GM23338 (cell line): ENCODE results near the gene ADAM17. TPM values are rescaled to one million over a fixed set of nuclear protein-coding genes. Genes with fewer than 3 reads are reported as not detected.
A peak's percentile ranks its signal among the peaks of the same experiment; 100 is the strongest.

Experiments used
- ATAC-seq: fragments of 200-7000 bp; cut with Tn5 transposase; 3 replicates; pipeline ENCODE4 v1.9.1; 2020
- DNase-seq: peaks from one replicate; pipeline ENCODE4 v3.0.0-alpha.2; 2015; ENCODE audit warnings: low spot score
- H2AFZ ChIP-seq: fragments of 200-600 bp; sonication (generic); 2 replicates; pipeline ENCODE4 v1.8.0; 2016; ENCODE audit warnings: antibody characterized with exemption, mild to moderate bottlenecking, moderate library complexity
- H3F3A ChIP-seq: fragments of 200-600 bp; sonication (generic); replicated peaks from 2 replicates; pipeline ENCODE4 v1.8.0; 2017; ENCODE audit warnings: antibody characterized with exemption, mixed run types, low read depth
- H3K27ac ChIP-seq: fragments of 200-600 bp; sonication (generic); 2 replicates; pipeline ENCODE4 v1.6.1; 2016; ENCODE audit warnings: low read depth
- H3K27me3 ChIP-seq: fragments of 200-600 bp; sonication (generic); 2 replicates; pipeline ENCODE4 v1.8.0; 2016; ENCODE audit warnings: mild to moderate bottlenecking, mixed run types, moderate library complexity; ENCODE audit not compliant: insufficient read depth
- H3K36me3 ChIP-seq: fragments of 200-600 bp; sonication (generic); 2 replicates; pipeline ENCODE4 v1.8.0; 2016; ENCODE audit warnings: mild to moderate bottlenecking; ENCODE audit not compliant: insufficient read depth
- H3K4me1 ChIP-seq: fragments of 200-600 bp; sonication (generic); 2 replicates; pipeline ENCODE4 v1.8.0; 2016; ENCODE audit warnings: mild to moderate bottlenecking, moderate library complexity; ENCODE audit not compliant: insufficient read depth
- H3K4me2 ChIP-seq: fragments of 200-600 bp; sonication (generic); 2 replicates; pipeline ENCODE4 v1.7.1; 2017; ENCODE audit warnings: mixed run types
- H3K4me3 ChIP-seq: fragments of 200-600 bp; sonication (generic); 2 replicates; pipeline ENCODE4 v1.6.1; 2016; ENCODE audit warnings: mixed run types
- H3K79me2 ChIP-seq: fragments of 200-600 bp; sonication (generic); replicated peaks from 2 replicates; pipeline ENCODE4 v1.8.0; 2017; ENCODE audit warnings: mild to moderate bottlenecking; ENCODE audit not compliant: insufficient read depth
- H3K9me2 ChIP-seq: fragments of 200-600 bp; sonication (generic); 2 replicates; pipeline ENCODE4 v1.8.0; 2017; ENCODE audit not compliant: insufficient read depth
- H4K20me1 ChIP-seq: fragments of 200-600 bp; sonication (generic); replicated peaks from 2 replicates; pipeline ENCODE4 v1.8.0; 2017; ENCODE audit warnings: mild to moderate bottlenecking; ENCODE audit not compliant: insufficient read depth
- H3K27ac Mint-ChIP-seq: 2 replicates; pipeline ENCODE4 v1.8.0; 2020; ENCODE audit warnings: inconsistent platforms, mild to moderate bottlenecking, moderate library complexity, mixed read lengths
- H3K27me3 Mint-ChIP-seq: 3 replicates; pipeline ENCODE4 v1.8.0; 2022; ENCODE audit warnings: low read depth, mild to moderate bottlenecking, moderate library complexity, mixed read lengths, inconsistent platforms; ENCODE audit not compliant: insufficient read depth, poor library complexity
- H3K36me3 Mint-ChIP-seq: 3 replicates; pipeline ENCODE4 v1.8.0; 2021; ENCODE audit warnings: low read depth, mild to moderate bottlenecking, inconsistent platforms, moderate library complexity, mixed read lengths
- H3K4me1 Mint-ChIP-seq: 3 replicates; pipeline ENCODE4 v1.8.0; 2020; ENCODE audit warnings: mild to moderate bottlenecking, inconsistent platforms, mixed read lengths
- H3K4me3 Mint-ChIP-seq: 3 replicates; pipeline ENCODE4 v1.8.0; 2021; ENCODE audit warnings: moderate library complexity, mild to moderate bottlenecking, inconsistent platforms, mixed read lengths
- H3K9me3 Mint-ChIP-seq: 3 replicates; pipeline ENCODE4 v1.8.0; 2020; ENCODE audit warnings: moderate library complexity, mild to moderate bottlenecking, inconsistent platforms, mixed read lengths
- CREB1 ChIP-seq: fragments of 250-450 bp; sonication (Bioruptor Pico); IDR thresholded peaks from 2 replicates; pipeline ENCODE4 v1.5.0; 2020; ENCODE audit warnings: low read depth, mild to moderate bottlenecking, moderate library complexity
- ETS1 ChIP-seq: IDR thresholded peaks from 2 replicates; pipeline ENCODE4 v1.6.1; 2016; ENCODE audit warnings: antibody characterized with exemption
- EZH2phosphoT487 ChIP-seq: fragments of 200-600 bp; sonication (generic); IDR thresholded peaks from one replicate; pipeline ENCODE4 v1.8.1; 2018; ENCODE audit warnings: antibody characterized with exemption; ENCODE audit not compliant: unreplicated experiment
- JUNB ChIP-seq: IDR thresholded peaks from one replicate; pipeline ENCODE4 v1.6.1; 2016; ENCODE audit warnings: antibody characterized with exemption; ENCODE audit not compliant: unreplicated experiment
- NANOG ChIP-seq: IDR thresholded peaks from 2 replicates; pipeline ENCODE4 v1.6.1; 2016; ENCODE audit warnings: antibody characterized with exemption, borderline replicate concordance
- POLR2AphosphoS5 ChIP-seq: IDR thresholded peaks from 2 replicates; pipeline ENCODE4 v1.6.1; 2016; ENCODE audit warnings: antibody characterized with exemption, low read depth
- REST ChIP-seq: IDR thresholded peaks from one replicate; pipeline ENCODE4 v1.6.1; 2018; ENCODE audit warnings: antibody characterized with exemption; ENCODE audit not compliant: unreplicated experiment
- STAT1 ChIP-seq: IDR thresholded peaks from one replicate; pipeline ENCODE4 v1.6.1; 2016; ENCODE audit warnings: antibody characterized with exemption; ENCODE audit not compliant: unreplicated experiment
- ZNF114 ChIP-seq: fragments of 250-450 bp; sonication (Bioruptor Pico); IDR thresholded peaks from 2 replicates; pipeline ENCODE4 v1.5.0; 2020; ENCODE audit warnings: mild to moderate bottlenecking, moderate library complexity
- ZNF331 ChIP-seq: fragments of 250-450 bp; sonication (Bioruptor Pico); IDR thresholded peaks from 2 replicates; pipeline ENCODE4 v1.5.0; 2020; ENCODE audit warnings: low read depth, mild to moderate bottlenecking, moderate library complexity
- ZNF462 ChIP-seq: fragments of 250-450 bp; sonication (Bioruptor Pico); IDR thresholded peaks from 2 replicates; pipeline ENCODE4 v1.5.0; 2020; ENCODE audit warnings: mild to moderate bottlenecking, moderate library complexity
- polyA plus RNA-seq: library from polyadenylated mRNA; unstranded; fragments of >200 nt; fragmentation: Nextera tagmentation; extraction: Ambion mirVana; gene quantifications from 2 replicates; pipeline ENCODE4 v1.2.1, GENCODE V29; 2016
- total RNA-seq: library from RNA; depleted of rRNA; stranded (reverse); fragments of >200 nt; shearing (Covaris generic); gene quantifications from 2 replicates; pipeline ENCODE4 v1.2.3, GENCODE V29; 2014

The ADAM17 gene
- total and polyA plus RNA-seq, 2 experiments from 2014 or later, result 8.3 to 23.5 TPM

GRCh38 chr2:9518163-9518562 is 37.5 kb downstream of the ADAM17 start:
- Mint-ChIP-seq H3K36me3 (peaks cover 32% of the 10 kb centered on the region; the same call in 2 of the 3 replicates), H3K27me3 (peaks cover 1% of the 10 kb centered on the region), H3K27ac (no peak overlapping the region), H3K9me3 (no peaks in the 10 kb centered on the region), H3K4me3 (no peak overlapping the region), H3K4me1 (no peaks in the 10 kb centered on the region)
- no peaks in the 10 kb centered on the region for H3K27me3 ChIP-seq
- H3K9me2 ChIP-seq, result no peaks in the 10 kb centered on the region
- TF ChIP-seq NANOG (no peak), CREB1 (no peak), ETS1 (no peak), POLR2AphosphoS5 (no peak), ZNF331 (CRISPR knock-in tag) (no peak)
- H3K36me3 ChIP-seq, result peaks cover 11% of the 10 kb centered on the region
- H3K4me2 ChIP-seq, result no peak overlapping the region
- H3K27ac ChIP-seq, result 0 out of 2 replicates have a peak overlapping the region, but pooled peaks have one; percentile 78
- ATAC-seq, result no peak
- no peak overlapping the region for H2AFZ ChIP-seq
- DNase-seq, result peak; percentile 2
- H3K79me2 ChIP-seq, result no peaks in the 10 kb centered on the region
- peaks cover 8% of the 10 kb centered on the region; the same call in 1 of the 2 replicates for H4K20me1 ChIP-seq
- H3K4me1 ChIP-seq, result no peaks in the 10 kb centered on the region
- H3F3A ChIP-seq, result no peaks in the 10 kb centered on the region
- no peak overlapping the region for H3K4me3 ChIP-seq

GRCh38 chr2:9517118-9517782 is 38.4 kb downstream of the ADAM17 start:
- peaks cover 8% of the 10 kb centered on the region; the same call in 1 of the 2 replicates for H4K20me1 ChIP-seq
- no peak overlapping the region for H3K4me2 ChIP-seq
- H3K79me2 ChIP-seq, result no peaks in the 10 kb centered on the region
- no peak overlapping the region for H3K4me3 Mint-ChIP-seq
- no peak for ATAC-seq
- DNase-seq, result no peak
- H3K27me3 ChIP-seq, result no peaks in the 10 kb centered on the region
- H3K36me3 ChIP-seq, result peaks cover 15% of the 10 kb centered on the region
- no peaks in the 10 kb centered on the region for H3K4me1 ChIP-seq
- H3K4me1 Mint-ChIP-seq, result no peaks in the 10 kb centered on the region
- H3F3A ChIP-seq, result no peaks in the 10 kb centered on the region
- H3K27ac ChIP-seq, result no peak overlapping the region
- H3K9me2 ChIP-seq, result no peaks in the 10 kb centered on the region
- peaks cover 38% of the 10 kb centered on the region; the same call in 2 of the 3 replicates for H3K36me3 Mint-ChIP-seq
- no peaks in the 10 kb centered on the region for H3K9me3 Mint-ChIP-seq
- no peak overlapping the region for H3K4me3 ChIP-seq
- H3K27me3 Mint-ChIP-seq, result peaks cover 1% of the 10 kb centered on the region
- H2AFZ ChIP-seq, result no peak overlapping the region
- H3K27ac Mint-ChIP-seq, result no peak overlapping the region
- no peak for TF ChIP-seq JUNB
- no peak for TF ChIP-seq STAT1
- no peak for TF ChIP-seq ZNF331 (CRISPR knock-in tag)
- no peak for TF ChIP-seq REST
- TF ChIP-seq EZH2phosphoT487, result no peak
- no peak for TF ChIP-seq ZNF114 (CRISPR knock-in tag)
- TF ChIP-seq ZNF462 (CRISPR knock-in tag), result no peak
